Prostate gland (tissue), 2 donors: ENCODE results near the gene PRR5L. TPM values are rescaled to one million over a fixed set of nuclear protein-coding genes. Genes with fewer than 3 reads are reported as not detected.

Experiments
- DNase-seq: peaks from one replicate; pipeline ENCODE4 v3.0.0-alpha.2; 2019; ENCODE audit warnings: low spot score
- H3K27ac ChIP-seq, 2 donors: fragments of 200-600 bp; sonication (generic); 2 replicates each; pipeline ENCODE4 v1.5.1; 2017 to 2019
- H3K27me3 ChIP-seq: fragments of 200-600 bp; sonication (generic); replicated peaks from 2 replicates; pipeline ENCODE4 v1.5.1; 2019; ENCODE audit not compliant: insufficient read depth
- H3K36me3 ChIP-seq, 2 donors: fragments of 200-600 bp; sonication (generic); 1 replicate in 1 of 2; 2 replicates in 1 of 2; pipeline versions ENCODE4 v1.5.1 to v1.8.1; 2017 to 2019
- H3K4me1 ChIP-seq: fragments of 200-600 bp; sonication (generic); replicated peaks from 2 replicates; pipeline ENCODE4 v1.5.1; 2019
- H3K4me3 ChIP-seq, 2 donors: fragments of 200-600 bp; sonication (generic); 2 replicates each; pipeline ENCODE4 v1.5.1; 2017 to 2019
- H3K9me3 ChIP-seq: fragments of 200-600 bp; sonication (generic); 2 replicates; pipeline ENCODE4 v1.5.1; 2017
- CTCF ChIP-seq, 4 experiments: fragments of 200-600 bp in 2 of 4; fragments of 450-650 bp in 2 of 4; sonication (generic) in 2 of 4; IDR thresholded peaks; 1 replicate in 3 of 4; 2 replicates in 1 of 4; pipeline ENCODE4 v1.5.1; 2016 to 2019; ENCODE audit warnings: antibody characterized with exemption in 4 of 4, mild to moderate bottlenecking in 2 of 4, moderate library complexity in 2 of 4
- POLR2A ChIP-seq: fragments of 450-650 bp; IDR thresholded peaks from one replicate; pipeline ENCODE4 v1.6.1; 2016; ENCODE audit warnings: antibody characterized with exemption, mild to moderate bottlenecking
- POLR2AphosphoS5 ChIP-seq: sonication (generic); formaldehyde crosslinking; IDR thresholded peaks from one replicate; pipeline ENCODE4 v1.6.1; 2017; ENCODE audit warnings: antibody characterized with exemption
- WGBS: methylation state at CpG from one replicate; pipeline ENCODE4 v1.1.5; 2018; 5-methylcytosine and 5-hydroxymethylcytosine counted together
- intact Hi-C: fragments of 100-400 bp; cut with DNase I; formaldehyde crosslinking; loops from one replicate; pipeline ENCODE4 v1.14.2; 2022
- total RNA-seq, 2 donors: library from RNA; depleted of rRNA; stranded (reverse); fragments of >200 nt; gene quantifications; one replicate each; pipeline ENCODE4 v1.1.0, GENCODE V29; 2016

The PRR5L gene
- total RNA-seq, 2 donors from 2014 or later, result 4.0 to 10.1 TPM

DNA sequence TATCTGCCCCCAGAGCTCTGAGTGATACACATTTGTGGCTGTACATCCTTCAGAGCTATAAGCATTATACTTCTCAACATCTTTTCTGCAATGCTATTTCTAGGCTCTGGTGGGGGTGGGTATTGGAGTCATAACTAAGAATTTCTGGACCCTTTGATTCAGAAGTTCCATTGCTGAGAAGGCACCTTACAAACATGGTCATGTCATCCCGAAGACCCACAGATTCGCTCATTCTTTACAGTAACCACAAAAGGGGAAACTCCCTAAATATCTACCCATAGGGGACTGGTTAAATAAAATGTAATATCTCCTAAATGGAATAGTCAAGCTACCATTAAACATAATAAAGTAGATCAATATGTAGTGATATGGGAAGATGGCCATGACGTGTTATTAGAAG is 98.8 kb downstream of the PRR5L start:
- intact Hi-C loops, result no loop called here
- Histone ChIP-seq H3K36me3 (no peaks in the 10 kb centered on the region), H3K9me3 (no peaks in the 10 kb centered on the region), H3K4me1 (no peaks in the 10 kb centered on the region), H3K27me3 (no peaks in the 10 kb centered on the region), H3K27ac (no peak overlapping the region), H3K4me3 (no peak overlapping the region)
- no peak for TF ChIP-seq POLR2A
- no peak for TF ChIP-seq CTCF (IDR thresholded peaks at IDR 0.05)
- TF ChIP-seq POLR2AphosphoS5, result no peak
- 94% methylated on average over 3 of the region's 3 CpGs for WGBS
- no peak for DNase-seq

DNA sequence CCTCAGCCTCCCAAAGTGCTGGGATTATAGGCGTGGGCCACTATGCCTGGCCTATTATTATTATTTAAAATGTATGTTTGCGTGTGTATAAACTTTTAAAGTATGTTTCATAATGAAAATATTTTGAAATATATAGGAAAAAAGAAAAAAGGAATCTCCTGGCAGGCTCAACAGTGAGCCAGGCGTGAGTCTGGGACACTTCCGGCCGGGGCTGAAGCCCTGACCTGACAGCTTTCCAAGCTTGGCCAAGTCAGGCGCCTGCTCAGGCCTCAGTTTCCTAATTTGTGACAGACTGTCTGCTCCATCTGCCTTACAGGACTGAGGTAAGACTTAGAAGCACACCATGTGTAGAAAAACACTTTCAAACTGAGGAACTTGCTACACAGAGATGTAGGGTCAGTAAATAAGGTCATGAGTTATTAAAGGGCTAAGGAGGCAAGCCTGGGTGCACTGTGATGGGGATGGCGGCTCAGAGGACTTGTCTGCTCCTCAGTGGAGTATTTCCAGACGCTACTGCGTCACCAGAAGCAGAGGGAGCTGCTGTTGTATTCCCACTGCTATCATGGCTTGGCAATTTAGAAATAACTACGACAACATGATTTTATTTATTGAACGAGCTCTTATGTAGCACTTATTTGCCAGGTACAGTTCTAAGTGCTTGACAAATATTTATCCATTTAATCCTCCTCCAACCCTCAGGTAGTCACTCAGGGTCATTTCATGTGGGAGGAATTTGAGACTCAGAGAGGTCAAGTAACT is 100.1 kb downstream of the PRR5L start:
- no peaks in the 10 kb centered on the region for H3K27me3 ChIP-seq
- 92% methylated on average over 11 of the region's 11 CpGs for WGBS
- H3K36me3 ChIP-seq, result no peaks in the 10 kb centered on the region
- no peak for TF ChIP-seq POLR2AphosphoS5
- no peak for TF ChIP-seq CTCF (IDR thresholded peaks at IDR 0.05)
- TF ChIP-seq POLR2A, result no peak
- no peak for DNase-seq
- no peak overlapping the region for H3K4me3 ChIP-seq
- intact Hi-C loops, result no loop called here
- no peak overlapping the region for H3K27ac ChIP-seq
- no peaks in the 10 kb centered on the region for H3K4me1 ChIP-seq
- H3K9me3 ChIP-seq, result no peaks in the 10 kb centered on the region

DNA sequence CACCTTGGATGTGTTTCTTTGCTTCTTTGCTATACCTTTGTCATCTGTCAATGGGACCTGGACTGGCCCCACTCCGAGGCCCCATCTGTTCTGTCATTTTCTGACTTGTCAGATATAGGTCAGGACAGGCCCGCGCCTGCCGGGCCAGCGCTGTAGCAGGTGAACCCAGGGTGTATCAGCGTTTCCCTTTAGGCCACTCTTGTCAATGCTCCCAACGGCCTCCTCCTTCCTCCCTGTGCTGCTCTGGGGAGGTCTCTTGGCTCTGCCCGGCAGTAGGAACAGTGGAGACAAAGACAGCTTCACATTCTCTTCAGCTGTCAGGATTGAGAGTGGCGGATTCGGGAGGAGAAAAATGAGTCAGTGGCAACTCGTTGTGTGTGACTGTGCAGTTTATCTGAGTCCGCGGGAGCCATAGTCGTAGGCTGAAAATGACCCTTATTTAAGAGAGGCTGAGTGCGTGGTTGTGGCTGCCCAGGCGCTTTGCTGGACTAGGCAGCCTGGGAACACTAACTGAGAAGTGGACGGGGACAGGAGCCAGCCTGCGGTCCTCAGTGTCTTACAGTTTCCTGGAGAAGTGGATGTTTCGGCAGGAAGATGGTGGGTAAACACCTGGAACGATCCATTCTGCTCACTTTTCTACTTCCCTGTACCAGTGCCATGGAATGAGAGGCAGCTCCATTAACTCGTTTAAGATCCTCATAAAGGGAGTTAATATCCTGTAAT is 102.3 kb downstream of the PRR5L start:
- TF ChIP-seq POLR2AphosphoS5 (peak; percentile 35), CTCF (IDR thresholded peaks at IDR 0.05) (no peak), POLR2A (no peak)
- H3K4me1 ChIP-seq, result no peaks in the 10 kb centered on the region
- intact Hi-C loops, result no loop called here
- no peak overlapping the region for H3K4me3 ChIP-seq
- no peaks in the 10 kb centered on the region for H3K9me3 ChIP-seq
- H3K36me3 ChIP-seq, result no peaks in the 10 kb centered on the region
- DNase-seq, result no peak
- WGBS, result 51% methylated on average over 21 of the region's 21 CpGs
- H3K27me3 ChIP-seq, result peaks cover 3% of the 10 kb centered on the region
- H3K27ac ChIP-seq, result no peak overlapping the region

- Histone ChIP-seq H3K36me3 (no peaks in the 10 kb centered on the region), H3K4me1 (no peaks in the 10 kb centered on the region), H3K27ac (no peak overlapping the region), H3K27me3 (peaks cover 3% of the 10 kb centered on the region), H3K4me3 (no peak overlapping the region), H3K9me3 (no peaks in the 10 kb centered on the region)
- no peak for TF ChIP-seq POLR2A
- intact Hi-C loops, result no loop called here
- DNase-seq, result no peak
- 71% methylated on average over 4 of the region's 4 CpGs for WGBS
Observed at GRCh38 chr11:36399236-36399635, 103.1 kb downstream of the PRR5L start.

GRCh38 chr11:36399745-36400144 is 103.7 kb downstream of the PRR5L start:
- Histone ChIP-seq H3K9me3 (no peaks in the 10 kb centered on the region), H3K4me3 (no peak overlapping the region), H3K36me3 (no peaks in the 10 kb centered on the region), H3K27me3 (peaks cover 3% of the 10 kb centered on the region), H3K27ac (no peak overlapping the region), H3K4me1 (no peaks in the 10 kb centered on the region)
- intact Hi-C loops, result no loop called here
- DNase-seq, result no peak
- 95% methylated on average over 5 of the region's 5 CpGs for WGBS
- TF ChIP-seq POLR2A (no peak), CTCF (IDR thresholded peaks at IDR 0.05) (no peak), POLR2AphosphoS5 (no peak)
